Endometrium (tissue), 2 donors: Measurements from ENCODE around the gene GAD1.

Experiments
- FAIRE-seq: peaks from 2 replicates; lab custom pipeline; 2012; peaks lifted over from hg19 to GRCh38; lab: Jason Lieb, UNC
- donor health status: control.
- donor health status: control.

GAD1 gene

GRCh38 chr2:170818036-170818751 is 1.5 kb downstream of the GAD1 start:
- FAIRE-seq: no peak

GRCh38 chr2:170818752-170819470 is 2.2 kb downstream of the GAD1 start:
- FAIRE-seq: no peak

GRCh38 chr2:170819680-170820664 is 3.3 kb downstream of the GAD1 start:
- FAIRE-seq: no peak

DNA sequence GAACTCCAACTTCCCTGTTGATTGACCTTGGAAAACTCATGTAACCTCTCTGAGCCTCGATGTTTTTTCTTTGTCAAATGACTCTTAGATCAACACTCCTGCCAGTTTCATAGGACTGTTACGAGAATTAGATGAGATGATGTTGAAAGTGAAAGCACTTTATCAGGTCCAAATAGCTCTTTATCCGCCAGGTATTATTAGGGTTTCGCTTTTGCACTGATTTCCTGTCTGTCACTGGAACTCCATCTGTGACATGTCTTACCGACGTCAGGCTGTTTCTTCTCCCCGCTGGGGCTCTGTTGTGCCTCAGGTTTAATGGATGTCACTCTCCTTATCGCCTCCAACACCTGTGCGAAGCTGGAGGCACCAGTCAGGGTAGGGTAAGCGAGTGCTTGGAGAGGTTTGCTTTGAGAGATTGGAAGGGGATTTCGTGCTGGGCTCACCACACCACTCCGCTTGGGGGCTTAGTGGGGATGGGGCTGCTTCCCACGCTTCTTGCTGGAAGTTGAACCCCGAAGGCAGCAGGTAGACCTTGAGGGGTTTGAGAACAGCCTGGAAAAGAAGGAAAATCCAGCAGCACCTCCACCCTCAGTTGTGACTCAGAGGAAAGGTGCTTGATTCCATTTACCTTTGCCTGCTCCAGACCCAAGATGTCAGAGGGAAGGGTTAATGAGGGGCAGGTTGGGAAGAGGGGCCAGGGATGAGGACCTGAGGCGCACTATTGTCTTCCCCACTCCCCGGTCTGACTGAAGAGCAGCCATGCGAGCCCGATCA is 4.3 kb downstream of the GAD1 start:
- FAIRE-seq: no peak

DNA sequence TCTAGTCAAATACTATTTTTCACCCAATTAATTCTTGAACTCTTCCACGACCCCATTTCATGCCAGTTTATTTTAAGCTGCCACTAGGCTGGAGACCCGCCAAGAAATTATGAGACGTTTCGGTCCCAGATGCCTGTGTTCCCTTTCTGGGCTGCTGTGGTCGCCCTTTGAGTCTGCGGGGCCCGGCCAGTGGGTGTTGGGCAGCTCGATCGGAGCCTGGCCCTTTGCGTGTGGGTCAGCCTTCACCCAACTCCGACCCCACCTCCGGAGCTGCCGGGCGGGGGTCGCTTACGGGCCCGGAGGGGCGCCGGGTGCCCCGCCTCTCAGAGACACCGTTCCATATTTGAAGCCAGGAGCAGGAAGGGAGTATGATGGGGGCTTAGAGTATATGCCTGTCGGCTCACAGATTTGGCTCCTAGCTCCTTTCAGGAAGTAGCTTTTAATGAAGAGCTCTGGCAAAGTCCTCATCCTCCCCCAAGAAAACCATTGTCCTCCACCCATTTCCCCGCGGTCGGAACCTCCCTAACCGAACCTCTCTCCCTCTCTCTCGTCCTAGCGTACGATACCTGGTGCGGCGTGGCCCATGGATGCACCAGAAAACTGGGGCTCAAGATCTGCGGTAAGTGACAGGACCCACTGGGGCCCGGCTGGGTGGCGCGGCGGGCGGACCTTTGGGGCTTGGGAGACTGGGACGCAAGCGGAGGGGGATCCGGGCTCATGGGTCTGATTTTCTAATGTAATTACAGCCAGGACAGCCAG is 5.0 kb downstream of the GAD1 start:
- no peak for FAIRE-seq

DNA sequence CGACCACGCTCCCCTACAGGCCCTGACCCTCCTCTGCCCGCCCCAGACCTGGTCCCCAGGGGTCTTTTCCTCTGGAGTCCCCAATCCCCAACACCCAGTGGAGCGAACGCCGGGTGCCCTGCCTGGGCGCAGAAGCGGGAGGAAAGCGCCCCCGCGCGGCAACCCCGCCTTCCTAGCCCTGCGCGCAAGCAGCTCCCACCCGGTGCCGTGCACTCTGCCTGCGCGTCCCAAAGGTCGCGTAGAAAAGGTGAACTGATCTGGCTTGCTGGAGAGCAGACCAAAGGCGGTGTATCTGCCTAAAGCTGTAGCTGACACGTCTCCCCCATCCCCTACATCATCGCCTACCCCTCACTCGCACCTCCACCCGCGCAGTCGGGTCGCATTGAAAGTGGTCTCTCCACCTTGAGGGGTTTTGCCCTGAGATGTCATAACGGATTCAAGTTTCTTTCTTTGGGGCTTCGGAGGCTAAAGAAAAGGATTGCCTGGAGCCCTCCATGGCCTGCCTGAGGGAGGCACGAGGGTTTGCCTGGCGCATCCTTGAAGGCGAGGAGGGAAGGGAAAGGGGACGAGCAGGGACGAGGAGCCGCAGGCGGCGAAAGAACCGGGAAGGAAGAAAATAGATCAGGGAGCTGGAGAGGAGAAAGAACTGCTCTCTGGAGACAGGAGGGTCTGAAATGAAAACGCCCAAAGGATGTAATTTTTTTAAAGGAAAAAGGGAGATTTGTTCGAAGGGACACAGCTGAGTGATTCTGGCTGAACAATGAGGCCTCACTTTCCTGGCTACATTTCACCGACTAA is 5.8 kb downstream of the GAD1 start:
- no peak for FAIRE-seq

DNA sequence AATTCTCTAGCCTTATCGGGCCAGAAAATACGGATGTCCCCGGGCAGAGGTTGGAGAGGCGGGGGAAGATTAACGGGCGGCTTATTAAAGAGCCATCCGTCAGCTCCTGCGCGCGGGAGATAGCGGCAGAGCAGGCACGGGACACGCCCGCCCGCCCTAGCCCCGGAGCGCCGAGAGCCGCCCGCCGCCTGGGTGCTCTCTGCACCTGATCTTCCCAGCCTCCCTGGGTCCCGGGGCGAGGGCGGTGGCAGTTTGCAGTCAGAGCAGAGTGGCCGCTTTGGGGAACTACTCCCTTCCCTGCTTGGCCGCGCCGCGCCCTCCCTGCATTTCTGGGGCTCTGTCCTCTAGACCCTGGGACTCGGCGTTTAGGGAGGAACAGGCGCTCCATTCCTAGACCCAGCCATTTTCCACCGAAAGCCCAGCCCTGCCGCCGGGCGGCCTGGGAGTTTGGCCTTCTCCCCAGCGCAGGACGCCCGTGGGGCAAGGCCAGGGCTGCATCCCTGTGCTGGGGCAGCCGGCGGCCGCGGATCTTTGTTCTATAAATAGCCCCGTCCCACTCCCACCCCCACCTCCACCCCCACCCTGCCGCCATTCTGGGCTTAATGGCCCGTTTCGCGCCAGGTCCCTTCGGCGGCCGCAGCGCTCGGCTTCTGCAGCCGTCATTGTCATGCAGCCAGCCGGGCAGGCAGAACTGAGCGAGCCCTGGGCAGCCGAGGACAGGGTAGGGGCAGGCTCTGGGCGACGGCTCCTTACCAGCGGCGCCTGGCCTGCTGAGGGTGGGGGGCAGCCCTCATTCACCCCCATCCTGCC is 6.6 kb downstream of the GAD1 start:
- no peak for FAIRE-seq

DNA sequence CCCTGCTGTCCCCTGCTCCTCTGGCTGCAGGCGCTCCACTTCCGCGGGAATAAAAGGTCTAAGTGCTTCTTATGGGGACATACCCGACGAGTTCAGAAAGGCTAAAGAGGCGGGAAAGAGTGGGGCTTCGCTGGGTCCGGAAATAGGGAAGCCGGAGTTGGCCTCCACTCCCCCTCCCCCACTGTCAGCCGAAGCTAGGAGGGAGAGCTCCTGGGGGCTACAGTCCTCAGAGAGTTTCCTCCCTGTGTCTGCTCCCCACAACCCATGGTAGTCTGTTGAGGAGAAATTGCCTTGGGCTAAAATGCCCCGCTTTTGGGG is 7.2 kb downstream of the GAD1 start:
- no peak for FAIRE-seq

GRCh38 chr2:170824526-170825015 is 7.9 kb downstream of the GAD1 start:
- no peak for FAIRE-seq

DNA sequence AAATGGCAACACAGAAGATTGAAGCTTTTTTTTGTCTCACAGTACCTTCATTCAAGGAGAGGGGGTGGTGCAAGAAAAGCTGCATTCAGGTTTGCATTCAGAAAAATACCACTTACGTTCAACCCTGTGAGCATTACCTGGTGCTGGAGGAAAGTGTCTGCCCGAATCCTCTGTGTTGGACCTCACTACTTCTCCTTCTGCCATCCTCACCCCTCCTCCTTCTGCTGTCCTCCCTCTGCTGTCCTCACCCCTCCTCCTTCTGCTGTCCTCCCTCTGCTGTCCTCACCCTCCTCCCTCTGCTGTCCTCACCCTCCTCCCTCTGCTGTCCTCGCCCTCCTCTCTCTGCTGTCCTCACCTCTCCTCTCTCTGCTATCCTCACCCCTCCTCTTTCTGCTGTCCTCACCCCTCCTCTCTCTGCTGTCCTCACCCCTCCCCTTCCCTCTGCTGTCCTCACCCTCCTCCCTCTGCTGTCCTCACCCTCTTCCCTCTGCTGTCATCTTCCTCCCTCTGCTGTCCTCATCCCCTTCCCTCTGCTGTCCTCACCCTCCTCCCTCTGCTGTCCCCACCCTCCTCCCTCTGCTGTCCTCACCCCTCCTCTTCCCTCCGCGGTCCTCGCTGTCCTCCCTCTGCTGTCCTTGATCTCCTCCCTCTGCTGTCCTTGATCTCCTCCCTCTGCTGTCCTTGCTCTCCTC is 11.3 kb downstream of the GAD1 start:
- FAIRE-seq: no peak

DNA sequence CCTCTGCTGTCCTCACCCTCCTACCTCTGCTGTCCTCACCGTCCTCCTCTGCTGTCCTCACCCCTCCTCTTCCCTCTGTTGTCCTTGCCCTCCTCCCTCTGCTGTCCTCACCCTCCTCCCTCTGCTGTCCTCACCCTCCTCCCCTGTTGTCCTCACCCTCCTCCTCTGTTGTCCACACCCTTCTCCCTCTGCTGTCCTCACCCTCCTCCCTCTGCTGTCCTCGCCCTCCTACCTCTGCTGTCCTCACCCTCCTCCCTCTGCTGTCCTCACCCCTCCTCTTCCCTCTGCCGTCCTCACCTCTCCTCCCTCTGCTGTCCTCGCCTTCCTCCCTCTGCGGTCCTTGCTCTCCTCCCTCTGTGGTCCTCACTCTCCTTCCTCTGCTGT is 11.8 kb downstream of the GAD1 start:
- no peak for FAIRE-seq

DNA sequence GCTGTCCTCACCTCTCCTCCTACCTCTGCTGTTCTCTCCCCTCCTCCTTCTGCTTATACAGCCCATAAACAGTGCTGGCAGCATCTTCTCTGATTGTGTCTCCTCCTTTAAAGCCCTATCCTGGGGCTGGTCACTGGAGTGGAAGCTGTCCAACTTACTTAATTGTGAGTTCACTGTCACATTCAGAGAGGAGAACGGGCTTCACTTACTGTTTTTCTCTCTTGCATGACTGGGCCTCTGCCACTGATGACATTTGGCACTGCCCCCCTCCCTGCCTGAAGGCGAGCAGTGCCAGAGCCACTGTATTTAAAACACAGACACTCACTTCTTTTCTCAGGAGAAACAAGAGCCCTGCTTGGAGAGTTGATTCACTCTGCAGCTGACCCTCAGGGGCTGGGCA is 12.3 kb downstream of the GAD1 start:
- FAIRE-seq: no peak

DNA sequence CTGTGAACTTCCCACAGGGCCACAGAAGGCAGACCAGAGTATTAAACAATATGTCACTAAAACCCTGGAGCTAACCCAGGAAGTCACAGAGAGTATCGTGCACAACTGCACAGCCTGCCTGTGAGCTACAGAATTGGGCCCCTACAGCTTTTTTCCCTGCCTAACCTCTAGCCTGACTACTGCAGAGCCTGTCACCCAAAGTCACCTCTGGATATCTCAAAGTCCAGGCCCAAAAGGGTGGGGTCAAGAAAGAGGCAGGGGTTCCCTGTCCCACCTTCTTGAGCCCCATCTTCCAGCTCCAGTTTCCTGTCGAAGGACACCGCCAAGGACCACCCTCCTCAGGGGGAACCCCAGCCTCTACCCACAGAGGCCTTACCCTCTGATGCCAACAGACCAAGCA is 13.5 kb downstream of the GAD1 start:
- no peak for FAIRE-seq

GRCh38 chr2:170831115-170831514 is 14.4 kb downstream of the GAD1 start:
- FAIRE-seq: no peak

DNA sequence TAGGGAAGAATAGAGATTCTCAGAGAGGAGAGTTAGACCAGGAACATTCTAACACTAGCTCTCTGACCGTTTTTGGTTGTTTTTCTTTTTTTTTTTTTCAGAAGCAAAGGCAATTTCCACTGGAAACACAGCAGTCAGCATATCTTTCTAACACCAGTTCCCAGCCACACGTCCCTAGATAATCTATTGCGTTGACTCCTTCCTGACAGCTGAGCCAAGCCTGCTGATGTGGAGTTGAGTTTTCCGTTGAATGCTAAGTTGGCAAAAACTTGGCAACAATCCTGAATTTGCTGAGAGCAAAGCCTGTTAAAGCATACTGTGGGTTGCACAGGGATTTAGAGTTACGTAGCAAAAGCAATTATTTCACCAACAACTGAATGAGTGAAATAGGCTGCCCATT is 19.3 kb downstream of the GAD1 start:
- no peak for FAIRE-seq

DNA sequence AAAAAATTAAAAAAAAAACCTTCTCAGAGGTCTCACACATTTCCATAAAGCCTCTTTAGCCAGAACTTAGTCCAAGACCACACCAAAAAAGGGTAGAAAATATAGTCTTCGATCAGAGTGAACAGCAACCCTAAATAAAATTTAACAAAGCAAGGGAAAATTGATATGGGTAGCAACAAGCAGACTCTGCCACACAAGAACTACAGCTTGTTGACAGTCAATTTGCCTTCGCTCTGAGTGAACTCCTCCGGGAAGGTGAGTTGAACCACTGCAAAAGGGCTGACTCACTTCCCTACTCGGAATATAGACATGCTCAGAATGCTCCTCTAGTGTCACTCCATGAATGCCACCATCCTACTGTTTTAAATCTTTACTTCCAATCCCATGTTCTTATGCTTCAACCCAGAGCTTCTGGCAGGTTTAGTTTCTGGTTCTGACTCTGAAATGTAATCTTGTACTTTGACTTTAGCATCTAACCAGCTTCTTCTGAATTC is 24.1 kb downstream of the GAD1 start:
- FAIRE-seq: no peak

DNA sequence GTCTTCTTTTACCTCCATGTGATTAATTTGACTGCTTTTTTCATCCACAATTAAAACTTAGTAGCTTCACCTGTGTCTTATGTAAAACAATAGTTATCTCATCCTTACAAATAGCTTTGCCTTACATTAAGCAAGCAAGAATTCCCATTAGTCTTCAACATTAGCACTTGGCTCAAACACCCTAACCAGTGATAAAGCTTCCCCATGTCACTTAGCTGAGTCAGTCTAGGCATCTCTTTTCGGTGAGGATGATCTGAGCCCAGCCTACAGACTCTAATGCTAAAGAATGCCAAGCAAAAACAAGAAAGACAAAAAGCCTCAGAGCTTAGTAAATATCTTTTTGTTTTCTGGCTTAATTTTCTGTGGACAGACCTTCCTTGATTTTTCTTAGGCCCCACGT is 26.1 kb downstream of the GAD1 start:
- no peak for FAIRE-seq

DNA sequence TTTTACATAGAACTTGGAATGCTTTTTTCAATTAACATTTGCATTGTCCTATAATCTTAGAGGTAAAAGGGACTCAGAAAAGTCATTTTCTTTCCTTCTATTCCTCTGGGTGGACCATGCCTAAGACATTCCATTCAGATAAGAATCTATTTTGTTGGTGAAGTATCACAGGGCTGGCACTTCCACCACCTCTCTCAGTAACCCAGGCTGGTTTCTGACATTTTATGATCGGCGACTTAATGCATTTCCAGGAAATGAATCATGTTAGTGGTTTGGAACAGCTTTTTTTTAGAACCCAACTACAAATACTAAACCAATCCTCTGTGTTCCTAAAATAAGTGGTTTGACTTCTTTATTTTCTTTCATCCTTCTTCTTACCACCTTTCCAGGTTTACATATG is 27.0 kb downstream of the GAD1 start:
- FAIRE-seq: no peak

- FAIRE-seq: no peak
These were observed 28.7 kb downstream of the GAD1 start for GRCh38 chr2:170845343-170845742.
